ENCODE data around the gene HOXA11.

GRCh38 chr7:27177795-27178320 lies 7.2 kb downstream of the HOXA11 start:
- TF ChIP-seq CTCF (IDR thresholded peaks at IDR 0.05; ENCODE audit: low read depth, low read length) (no peak), MAX (IDR thresholded peaks at IDR 0.05; ENCODE audit: low read depth, low read length) (no peak)
